GM10248 (cell line): ENCODE data around the gene CMTR1.

Source experiments
- CTCF ChIA-PET: fragments of 300-600 bp; sonication (Branson Sonifier 250); formaldehyde crosslinking; extraction: SDS; loops from one replicate; lab custom pipeline; 2021; ENCODE audit warnings: antibody characterized with exemption; lab: Yijun Ruan, JAX
- POLR2A ChIA-PET: fragments of 350-650 bp; sonication (Branson Sonifier 250); formaldehyde crosslinking; extraction: SDS; loops from one replicate; lab custom pipeline; 2020; ENCODE audit warnings: antibody characterized with exemption; lab: Yijun Ruan, JAX
- DNase-seq: peaks from one replicate; pipeline ENCODE4 v3.0.0; 2012; ENCODE audit errors: extremely low spot score
- TF ChIP-seq, protein P1 (sequence below): IDR thresholded peaks from 2 replicates; pipeline ENCODE4 v1.5.1; 2012; ENCODE audit warnings: mild to moderate bottlenecking, low read depth; ENCODE audit errors: extremely low read depth, missing control alignments, control extremely low read depth

CMTR1 gene

DNA sequence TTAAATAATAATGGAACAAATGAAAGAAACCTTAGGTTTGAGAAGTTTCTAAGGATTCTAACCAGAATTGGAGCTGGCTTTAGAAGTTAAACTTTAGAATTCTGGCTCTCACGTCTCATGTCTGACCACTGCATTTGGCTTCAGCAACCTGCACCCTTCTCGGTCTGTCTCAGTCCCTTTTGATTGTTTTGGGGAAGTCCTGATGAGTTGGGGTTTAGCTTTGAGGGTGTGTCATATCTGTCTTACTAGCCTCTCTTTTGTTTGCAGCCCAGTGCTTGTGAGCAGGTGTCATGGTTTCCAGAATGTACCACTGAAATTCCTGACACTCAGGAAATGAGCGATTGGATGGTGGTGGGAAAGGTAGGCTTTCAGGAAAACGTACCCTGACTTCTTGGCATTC is 17.0 kb downstream of the CMTR1 start:
- POLR2A ChIA-PET, result no interaction called here
- CTCF ChIA-PET, result interaction anchor here (1.1 to 1.6 kb wide), 3 partner anchors 9 to 117 kb away, joined by 3 read pairs; no protein-coding TSS in a partner anchor
- TF ChIP-seq, protein P1, sequence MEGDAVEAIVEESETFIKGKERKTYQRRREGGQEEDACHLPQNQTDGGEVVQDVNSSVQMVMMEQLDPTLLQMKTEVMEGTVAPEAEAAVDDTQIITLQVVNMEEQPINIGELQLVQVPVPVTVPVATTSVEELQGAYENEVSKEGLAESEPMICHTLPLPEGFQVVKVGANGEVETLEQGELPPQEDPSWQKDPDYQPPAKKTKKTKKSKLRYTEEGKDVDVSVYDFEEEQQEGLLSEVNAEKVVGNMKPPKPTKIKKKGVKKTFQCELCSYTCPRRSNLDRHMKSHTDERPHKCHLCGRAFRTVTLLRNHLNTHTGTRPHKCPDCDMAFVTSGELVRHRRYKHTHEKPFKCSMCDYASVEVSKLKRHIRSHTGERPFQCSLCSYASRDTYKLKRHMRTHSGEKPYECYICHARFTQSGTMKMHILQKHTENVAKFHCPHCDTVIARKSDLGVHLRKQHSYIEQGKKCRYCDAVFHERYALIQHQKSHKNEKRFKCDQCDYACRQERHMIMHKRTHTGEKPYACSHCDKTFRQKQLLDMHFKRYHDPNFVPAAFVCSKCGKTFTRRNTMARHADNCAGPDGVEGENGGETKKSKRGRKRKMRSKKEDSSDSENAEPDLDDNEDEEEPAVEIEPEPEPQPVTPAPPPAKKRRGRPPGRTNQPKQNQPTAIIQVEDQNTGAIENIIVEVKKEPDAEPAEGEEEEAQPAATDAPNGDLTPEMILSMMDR, result no peak
- DNase-seq, result no peak

DNA sequence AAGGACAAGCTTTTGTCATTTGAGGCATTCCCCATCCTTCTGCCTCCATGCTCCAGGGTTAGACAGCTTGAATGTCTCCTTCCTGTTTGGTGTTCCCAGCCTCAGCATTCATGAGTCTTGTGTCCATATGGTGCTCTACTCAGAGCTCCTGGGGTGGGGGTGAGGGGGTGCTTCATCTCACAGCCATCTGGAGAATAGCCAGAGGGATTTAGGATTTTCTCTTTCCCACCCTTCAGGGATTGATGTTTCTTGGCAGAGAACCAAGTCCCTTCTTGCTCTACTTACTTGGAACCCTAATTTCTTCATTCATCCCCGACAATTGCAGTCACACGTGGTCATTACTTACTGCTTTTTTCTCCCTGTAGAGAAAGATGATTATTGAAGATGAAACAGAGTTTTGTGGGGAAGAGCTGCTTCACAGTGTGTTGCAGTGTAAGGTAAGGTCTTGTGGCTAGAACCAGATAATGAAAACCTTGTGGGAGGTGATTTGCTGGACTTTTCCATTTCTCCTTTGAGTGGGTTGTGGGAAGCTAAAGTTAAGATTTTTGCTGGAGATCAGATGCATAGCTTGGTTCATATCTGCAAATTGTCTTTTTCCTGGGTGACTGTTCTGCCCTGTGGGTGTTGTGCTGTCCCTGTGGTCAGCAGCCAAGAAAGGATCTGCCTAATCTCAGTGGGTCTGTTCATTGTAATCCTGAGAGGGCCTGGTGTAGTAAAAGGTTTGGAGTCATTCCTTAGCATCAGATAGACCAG is 18.6 kb downstream of the CMTR1 start:
- DNase-seq, result no peak
- ChIA-PET POLR2A (no interaction called here), CTCF (interaction anchor here (0.9 to 1.4 kb wide), 4 partner anchors 8 to 70 kb away, joined by 3 read pairs; no protein-coding TSS in a partner anchor)
- TF ChIP-seq, protein P1, result no peak

DNA sequence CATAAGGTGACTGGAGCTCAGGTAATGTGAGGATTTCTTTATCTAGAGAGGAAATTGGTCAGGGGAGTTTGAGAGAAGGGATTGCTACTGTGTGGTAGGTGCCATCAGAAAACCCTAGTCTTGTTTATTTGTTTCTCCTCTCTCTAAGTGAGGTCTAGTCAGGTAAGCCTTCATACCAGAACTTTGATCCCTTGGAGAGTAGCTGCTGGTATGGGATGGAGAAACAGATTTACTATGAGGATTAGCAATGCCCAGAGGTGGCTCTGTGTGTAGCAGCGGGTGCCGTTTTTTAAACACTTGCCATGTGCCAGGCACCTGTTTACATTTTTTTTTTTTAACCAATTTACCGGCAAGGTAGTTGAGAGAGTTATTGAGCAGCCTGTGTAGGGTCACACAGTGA is 19.5 kb downstream of the CMTR1 start:
- ChIA-PET POLR2A (no interaction called here), CTCF (interaction anchor here (0.9 to 3.1 kb wide), 3 partner anchors 13 to 71 kb away, joined by 3 to 9 read pairs (median 3); no protein-coding TSS in a partner anchor)
- TF ChIP-seq, protein P1, result no peak
- no peak for DNase-seq

DNA sequence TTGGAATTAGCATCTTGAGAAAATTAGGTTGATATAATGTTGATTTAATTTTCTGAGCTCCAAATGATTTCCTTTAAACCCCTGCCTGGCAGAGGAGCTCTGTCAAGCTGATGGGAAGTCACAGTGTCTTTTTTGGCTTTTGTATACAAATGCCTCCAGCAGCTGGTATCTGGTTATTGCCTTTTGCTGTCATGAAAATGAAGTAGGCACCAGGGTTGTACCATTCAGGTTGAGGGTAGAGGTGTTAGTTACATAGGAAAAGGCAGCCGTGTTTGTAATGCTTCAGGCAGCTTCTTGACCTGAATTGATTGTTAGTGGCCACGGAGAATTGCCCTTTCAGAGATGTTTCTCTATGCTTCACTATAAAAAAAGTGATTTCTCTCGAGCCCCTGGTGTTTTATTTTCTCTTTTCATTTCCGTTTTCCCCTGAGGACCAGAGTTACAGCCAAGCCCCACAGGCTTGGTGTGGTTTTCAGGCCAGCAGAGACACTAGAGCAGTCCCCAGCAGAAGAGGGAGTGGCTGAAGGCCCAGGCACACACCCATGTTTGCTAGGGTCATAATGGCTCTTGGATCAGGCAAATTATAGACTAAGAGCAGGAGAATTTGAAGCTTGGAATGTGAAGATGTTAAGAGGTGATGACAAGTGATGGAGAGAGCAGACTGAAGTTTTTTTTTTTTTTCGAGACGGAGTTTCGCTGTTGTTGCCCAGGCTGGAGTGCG is 21.6 kb downstream of the CMTR1 start:
- TF ChIP-seq, protein P1, result no peak
- POLR2A ChIA-PET, result no interaction called here
- CTCF ChIA-PET, result interaction anchor here (0.7 to 3.1 kb wide), 5 partner anchors 8 to 111 kb away, joined by 3 to 9 read pairs (median 4); no protein-coding TSS in a partner anchor
- DNase-seq, result no peak

DNA sequence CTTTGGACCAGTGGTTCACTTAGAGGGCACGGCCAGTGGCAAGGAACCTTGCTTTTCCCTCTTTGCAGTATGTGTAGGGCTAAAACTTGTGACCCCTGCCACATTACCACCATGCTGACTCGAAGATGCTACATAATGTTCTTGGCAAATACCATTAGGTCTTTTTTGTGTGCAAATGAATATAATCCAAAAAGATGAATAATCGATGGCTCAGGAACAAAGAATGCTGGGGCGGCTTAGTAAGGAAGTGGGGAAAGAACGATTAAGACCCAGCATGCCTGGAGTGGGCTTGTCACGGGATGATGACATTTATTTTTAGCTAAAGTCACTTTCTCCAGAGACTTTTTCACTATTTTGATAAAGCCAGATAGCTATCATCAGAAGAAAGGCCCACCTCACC is 23.1 kb downstream of the CMTR1 start:
- TF ChIP-seq, protein P1, result no peak
- CTCF ChIA-PET, result interaction anchor here (1.0 to 1.7 kb wide), 5 partner anchors 10 to 109 kb away, joined by 3 to 4 read pairs (median 3); no protein-coding TSS in a partner anchor
- POLR2A ChIA-PET, result no interaction called here
- DNase-seq, result no peak

- TF ChIP-seq, protein P1, result no peak
- ChIA-PET POLR2A (no interaction called here), CTCF (interaction anchor here (1.0 kb wide), 1 partner anchor 15 kb away, joined by 3 read pairs; no protein-coding TSS in a partner anchor)
- DNase-seq, result no peak
Observed at GRCh38 chr6:37456816-37457560, 24.0 kb downstream of the CMTR1 start.
